HG02885 (cell line): ENCODE measurements around the gene IL20.

Experiments used
- ATAC-seq: cut with Tn5 transposase; IDR thresholded peaks from one replicate; pipeline ENCODE4 v1.9.1; 2021; ENCODE audit warnings: mild to moderate bottlenecking; ENCODE audit not compliant: unreplicated experiment, poor library complexity

Gene IL20

GRCh38 chr1:206916000-206916709, 50.7 kb downstream of the IL20 start:
- no peak for ATAC-seq

- ATAC-seq = no peak
These were observed 52.7 kb downstream of the IL20 start for GRCh38 chr1:206918076-206918475.
